Uterus (tissue), 4 donors: ENCODE data around the gene GALNTL6. TPM values are rescaled to one million over a fixed set of nuclear protein-coding genes. Genes with fewer than 3 reads are reported as not detected.

Experiments
- DNase-seq, 2 donors: peaks; one replicate each; pipeline ENCODE4 v3.0.0-alpha.2; 2019 to 2020
- H3K27ac ChIP-seq, 2 donors: fragments of 200-600 bp; sonication (generic); 1 replicate in 1 of 2; 2 replicates in 1 of 2; pipeline ENCODE4 v1.5.1; 2016 to 2018
- H3K27me3 ChIP-seq, 2 donors: fragments of 200-600 bp; sonication (generic); one replicate each; pipeline ENCODE4 v1.5.1; 2018 to 2019; ENCODE audit warnings: control low read depth in 1 of 2
- H3K36me3 ChIP-seq, 2 donors: fragments of 200-600 bp; sonication (generic); one replicate each; pipeline ENCODE4 v1.5.1; 2019; ENCODE audit warnings: control low read depth in 1 of 2
- H3K4me1 ChIP-seq, 2 donors: fragments of 200-600 bp; sonication (generic); one replicate each; pipeline ENCODE4 v1.5.1; 2018 to 2019; ENCODE audit warnings: control low read depth in 1 of 2
- H3K4me3 ChIP-seq, 2 donors: fragments of 200-600 bp; sonication (generic); 1 replicate in 1 of 2; 2 replicates in 1 of 2; pipeline ENCODE4 v1.5.1; 2018 to 2019; ENCODE audit warnings: mild to moderate bottlenecking in 1 of 2
- H3K9me3 ChIP-seq, 2 donors: fragments of 200-600 bp; sonication (generic); one replicate each; pipeline ENCODE4 v1.5.1; 2019; ENCODE audit warnings: control low read depth in 1 of 2
- POLR2A ChIP-seq, 2 donors: fragments of 450-650 bp; IDR thresholded peaks; one replicate each; pipeline ENCODE4 v1.6.1; 2016; ENCODE audit warnings: antibody characterized with exemption in 2 of 2, mild to moderate bottlenecking in 1 of 2, moderate library complexity in 1 of 2
- intact Hi-C: fragments of 100-400 bp; cut with DNase I; formaldehyde crosslinking; loops from one replicate; pipeline ENCODE4 v1.15.1; 2023; ENCODE audit warnings: low total_unique reads
- total RNA-seq, 4 donors: library from RNA; depleted of rRNA in 3 of 4; stranded (reverse); fragments of >200 nt in 3 of 4; gene quantifications; one replicate each; pipeline versions ENCODE4 v1.1.0 to v1.2.4, GENCODE V29; 2014 to 2023
- TF ChIP-seq, protein P1 (sequence below), 4 experiments: fragments of 200-600 bp in 2 of 4; fragments of 450-650 bp in 2 of 4; sonication (generic) in 2 of 4; IDR thresholded peaks; one replicate each; pipeline ENCODE4 v1.5.1; 2016 to 2019; ENCODE audit warnings: antibody characterized with exemption in 4 of 4, mild to moderate bottlenecking in 2 of 4, moderate library complexity in 1 of 4
- donor health status: DM: yes; HTN: yes; CAD: no.

The GALNTL6 gene
- total RNA-seq, 4 donors from 2014 or later, result 2.6 TPM; not detected in 3

GRCh38 chr4:172653676-172654075 is 840.5 kb downstream of the GALNTL6 start:
- TF ChIP-seq POLR2A (IDR thresholded peaks at IDR 0.05), result no peak
- TF ChIP-seq, protein P1, sequence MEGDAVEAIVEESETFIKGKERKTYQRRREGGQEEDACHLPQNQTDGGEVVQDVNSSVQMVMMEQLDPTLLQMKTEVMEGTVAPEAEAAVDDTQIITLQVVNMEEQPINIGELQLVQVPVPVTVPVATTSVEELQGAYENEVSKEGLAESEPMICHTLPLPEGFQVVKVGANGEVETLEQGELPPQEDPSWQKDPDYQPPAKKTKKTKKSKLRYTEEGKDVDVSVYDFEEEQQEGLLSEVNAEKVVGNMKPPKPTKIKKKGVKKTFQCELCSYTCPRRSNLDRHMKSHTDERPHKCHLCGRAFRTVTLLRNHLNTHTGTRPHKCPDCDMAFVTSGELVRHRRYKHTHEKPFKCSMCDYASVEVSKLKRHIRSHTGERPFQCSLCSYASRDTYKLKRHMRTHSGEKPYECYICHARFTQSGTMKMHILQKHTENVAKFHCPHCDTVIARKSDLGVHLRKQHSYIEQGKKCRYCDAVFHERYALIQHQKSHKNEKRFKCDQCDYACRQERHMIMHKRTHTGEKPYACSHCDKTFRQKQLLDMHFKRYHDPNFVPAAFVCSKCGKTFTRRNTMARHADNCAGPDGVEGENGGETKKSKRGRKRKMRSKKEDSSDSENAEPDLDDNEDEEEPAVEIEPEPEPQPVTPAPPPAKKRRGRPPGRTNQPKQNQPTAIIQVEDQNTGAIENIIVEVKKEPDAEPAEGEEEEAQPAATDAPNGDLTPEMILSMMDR (IDR thresholded peaks at IDR 0.05), result no peak
- Histone ChIP-seq H3K27me3 (no peaks in the 10 kb centered on the region), H3K36me3 (no peaks in the 10 kb centered on the region), H3K9me3 (no peaks in the 10 kb centered on the region), H3K4me1 (no peaks in the 10 kb centered on the region), H3K4me3 (no peak overlapping the region), H3K27ac (no peak overlapping the region)
- intact Hi-C loops, result no loop called here
- DNase-seq, result no peak

DNA sequence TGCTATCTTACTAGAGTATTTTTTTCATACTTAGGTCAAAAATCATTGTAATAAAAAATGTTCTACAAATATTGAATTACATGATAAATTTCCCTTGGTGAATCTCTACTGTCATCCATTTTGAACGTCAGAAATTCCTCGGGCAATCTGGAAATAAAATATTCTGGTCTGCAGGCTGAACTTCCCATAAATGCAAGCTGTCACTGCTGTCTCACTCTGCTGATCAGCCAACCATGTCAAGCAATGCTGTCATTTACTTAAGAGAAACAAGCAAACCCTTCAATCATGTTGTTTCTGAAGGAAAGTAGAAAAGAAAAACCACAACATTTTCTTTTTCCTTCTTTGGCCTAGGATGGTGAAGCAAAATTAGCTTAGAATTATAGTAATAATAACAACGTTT is 841.3 kb downstream of the GALNTL6 start:
- no peak overlapping the region for H3K27ac ChIP-seq
- H3K4me3 ChIP-seq, result no peak overlapping the region
- DNase-seq, result no peak
- no peaks in the 10 kb centered on the region for H3K4me1 ChIP-seq
- no peaks in the 10 kb centered on the region for H3K36me3 ChIP-seq
- intact Hi-C loops, result no loop called here
- TF ChIP-seq, protein P1 (IDR thresholded peaks at IDR 0.05), result no peak
- TF ChIP-seq POLR2A (IDR thresholded peaks at IDR 0.05), result no peak
- H3K27me3 ChIP-seq, result no peaks in the 10 kb centered on the region
- no peaks in the 10 kb centered on the region for H3K9me3 ChIP-seq

DNA sequence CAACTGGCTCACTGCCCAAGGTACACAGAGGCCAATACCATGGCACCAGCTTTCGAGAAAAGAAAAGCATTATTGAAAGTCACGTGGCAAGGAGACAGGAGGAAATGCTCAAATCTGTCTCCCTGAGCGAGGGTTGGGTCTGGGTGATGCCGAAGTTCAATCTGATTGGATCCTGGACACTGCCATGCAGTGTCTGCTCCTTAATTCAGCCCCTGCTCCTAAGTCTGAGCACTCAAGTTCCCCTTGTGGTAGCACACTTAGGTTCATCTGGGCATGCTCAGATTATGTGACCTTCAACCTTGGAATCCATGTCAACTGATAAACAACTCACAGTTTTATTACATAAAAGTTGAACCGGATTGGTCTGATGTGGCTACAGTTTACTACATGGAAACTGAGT is 842.9 kb downstream of the GALNTL6 start:
- TF ChIP-seq, protein P1 (IDR thresholded peaks at IDR 0.05), result no peak
- Histone ChIP-seq H3K4me3 (no peak overlapping the region), H3K27me3 (no peaks in the 10 kb centered on the region), H3K27ac (no peak overlapping the region), H3K9me3 (no peaks in the 10 kb centered on the region), H3K4me1 (no peaks in the 10 kb centered on the region), H3K36me3 (no peaks in the 10 kb centered on the region)
- intact Hi-C loops, result no loop called here
- no peak for DNase-seq

DNA sequence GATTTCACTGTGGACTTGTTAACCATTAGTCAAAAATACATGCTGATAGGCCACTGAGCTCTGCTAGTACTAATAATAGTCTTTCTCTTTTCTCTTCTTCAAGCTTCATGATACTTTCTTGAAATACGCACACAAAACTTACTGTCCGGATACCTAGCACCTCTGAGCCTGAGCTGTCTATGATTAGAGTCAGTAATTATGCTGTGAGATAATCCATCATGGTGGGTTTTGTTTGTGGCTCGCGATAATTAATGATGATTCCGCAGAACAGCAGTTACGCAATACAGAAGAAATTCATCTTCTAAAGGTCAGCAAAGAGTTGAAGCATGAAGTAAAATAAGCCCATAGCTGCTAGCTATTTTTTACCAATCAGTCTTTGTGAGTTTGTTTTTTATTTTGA is 843.9 kb downstream of the GALNTL6 start:
- Histone ChIP-seq H3K27me3 (no peaks in the 10 kb centered on the region), H3K36me3 (no peaks in the 10 kb centered on the region), H3K9me3 (no peaks in the 10 kb centered on the region), H3K4me1 (no peaks in the 10 kb centered on the region), H3K4me3 (no peak overlapping the region), H3K27ac (no peak overlapping the region)
- no peak for DNase-seq
- TF ChIP-seq POLR2A (IDR thresholded peaks at IDR 0.05), result no peak
- TF ChIP-seq, protein P1 (IDR thresholded peaks at IDR 0.05), result no peak
- intact Hi-C loops, result no loop called here

DNA sequence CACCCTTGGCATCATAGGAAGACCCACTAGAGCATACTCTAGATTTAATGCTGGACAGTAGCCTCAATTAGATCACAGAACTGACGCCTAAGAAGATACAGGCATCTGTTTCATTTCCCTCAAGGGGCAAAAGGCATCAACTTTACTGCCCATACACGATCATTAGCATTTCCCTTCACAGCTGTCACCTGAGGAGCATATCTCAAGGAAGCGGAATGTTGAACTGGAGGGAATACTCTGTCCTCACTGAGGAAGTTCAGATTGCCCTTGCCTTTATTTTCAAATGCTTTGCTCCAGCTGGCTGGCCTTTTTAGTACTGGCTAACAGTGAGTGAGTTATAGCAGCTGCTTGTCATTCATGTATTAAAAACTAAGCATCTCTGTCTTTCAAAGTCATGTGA is 847.0 kb downstream of the GALNTL6 start:
- Histone ChIP-seq H3K27me3 (no peaks in the 10 kb centered on the region), H3K36me3 (no peaks in the 10 kb centered on the region), H3K4me1 (no peaks in the 10 kb centered on the region), H3K27ac (no peak overlapping the region), H3K9me3 (no peaks in the 10 kb centered on the region), H3K4me3 (no peak overlapping the region)
- no peak for TF ChIP-seq POLR2A (IDR thresholded peaks at IDR 0.05)
- TF ChIP-seq, protein P1 (IDR thresholded peaks at IDR 0.05), result no peak
- no peak for DNase-seq
- intact Hi-C loops, result no loop called here
